NCI-H526 (cell line): ENCODE measurements around the gene GABRB3.

Experiments used
- DNase-seq, 2 experiments: peaks; one replicate each; lab custom pipeline; 2025; lab: John Stamatoyannopoulos, UW

Gene GABRB3

GRCh38 chr15:26630857-26631256 is 142.0 kb downstream of the GABRB3 start:
- peak in 1 of 2 experiments; percentile 16 for DNase-seq

- no peak for DNase-seq
Measured at GRCh38 chr15:26628879-26629529, 143.9 kb downstream of the GABRB3 start.

DNA sequence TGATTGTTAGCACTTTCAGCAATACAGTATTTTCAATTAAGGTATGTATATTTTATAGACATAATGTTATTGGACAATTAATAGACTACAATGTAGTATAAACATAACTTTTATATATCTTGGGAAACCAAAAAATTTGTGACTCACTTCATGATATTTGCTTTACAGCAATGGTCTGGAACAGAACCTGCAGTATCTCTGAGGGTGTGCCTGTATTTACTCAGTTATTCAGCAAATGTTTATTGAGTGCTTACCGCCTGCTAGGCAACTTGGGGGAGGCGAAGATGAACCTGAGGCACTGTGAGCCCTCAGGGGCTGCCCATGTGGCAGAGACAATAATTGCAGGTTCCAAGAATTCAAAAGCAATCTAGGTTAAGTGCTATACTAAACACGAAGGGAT is 144.8 kb downstream of the GABRB3 start:
- no peak for DNase-seq

GRCh38 chr15:26624128-26624527 is 148.7 kb downstream of the GABRB3 start:
- no peak for DNase-seq

DNA sequence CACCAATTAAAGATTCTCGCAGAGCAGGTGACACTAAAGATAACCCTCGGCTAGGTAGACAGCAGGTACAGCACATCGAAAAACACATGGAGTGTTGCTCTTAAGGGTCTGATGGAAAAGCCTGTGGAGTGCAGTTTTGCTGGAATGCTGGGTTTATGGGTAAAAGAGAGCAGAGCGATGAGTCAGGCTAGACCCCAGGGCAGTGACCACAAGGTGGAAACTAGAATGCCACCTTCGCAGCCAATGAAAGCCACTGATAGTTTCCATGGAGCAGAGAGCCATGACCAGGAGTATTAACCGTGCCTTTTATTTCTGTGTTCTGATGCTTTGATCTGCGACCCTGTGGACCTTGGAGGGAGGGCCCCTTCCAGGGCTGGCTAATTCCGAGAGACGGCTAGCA is 149.8 kb downstream of the GABRB3 start:
- no peak for DNase-seq

DNA sequence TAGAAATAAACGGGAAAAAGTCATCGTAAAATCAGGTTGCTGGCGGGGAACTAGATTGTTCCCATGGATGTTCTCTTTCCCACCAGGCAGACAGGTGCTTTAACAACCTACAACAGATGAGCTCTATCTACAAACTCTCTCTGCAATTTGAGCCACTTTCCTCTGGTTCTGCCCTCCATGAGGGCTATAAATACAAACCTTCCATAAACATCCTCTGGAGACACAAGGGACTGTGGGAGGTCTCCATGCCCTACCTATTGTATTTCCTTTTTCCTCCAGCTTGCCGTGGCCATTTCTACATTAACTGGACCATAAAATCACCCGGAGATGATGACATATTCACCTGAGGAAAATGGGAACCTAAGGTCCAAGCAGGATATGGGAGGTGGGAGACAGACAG is 151.1 kb downstream of the GABRB3 start:
- DNase-seq: no peak

DNA sequence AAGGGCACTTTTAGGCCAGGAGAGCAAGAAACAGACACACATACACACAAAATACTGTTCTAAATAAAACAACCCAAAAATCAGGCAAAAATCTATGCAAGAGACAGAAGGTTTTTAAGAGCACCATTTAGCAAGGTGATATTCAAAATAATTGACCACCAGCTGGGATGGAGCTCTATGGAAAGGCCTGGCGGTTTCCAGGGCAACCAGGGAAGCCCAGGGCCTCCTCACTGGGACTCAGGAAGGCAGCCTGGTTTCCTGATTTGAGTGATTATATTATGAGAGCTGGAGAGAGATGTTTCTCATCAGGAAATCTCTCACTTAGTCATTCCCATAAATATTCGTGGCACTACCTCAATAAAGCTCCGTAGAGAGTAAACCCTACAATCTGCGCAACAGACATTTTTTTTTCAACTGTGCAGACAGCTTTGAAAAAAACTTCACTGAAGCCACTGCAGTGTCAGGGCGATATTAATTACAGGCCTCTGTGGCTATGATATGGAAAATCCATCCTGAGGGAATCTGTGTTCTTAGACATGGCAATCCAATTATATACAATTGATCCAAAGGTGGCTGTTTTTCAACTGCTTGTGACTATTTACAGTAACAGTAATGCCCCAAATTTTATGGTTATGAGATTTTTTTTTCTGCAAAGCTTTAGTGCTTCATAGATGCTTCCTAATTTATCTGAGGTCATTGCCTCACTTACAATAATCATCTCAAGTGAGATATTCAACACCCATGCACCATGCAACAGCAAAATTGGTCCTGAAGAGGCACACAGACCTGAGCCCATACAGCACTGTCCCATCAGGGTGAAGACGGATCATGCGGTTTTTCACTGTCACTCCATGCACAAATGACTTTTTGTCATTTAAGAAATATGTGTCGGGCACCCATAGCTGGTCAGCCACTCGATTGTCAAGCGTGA is 152.1 kb downstream of the GABRB3 start:
- DNase-seq: no peak

DNA sequence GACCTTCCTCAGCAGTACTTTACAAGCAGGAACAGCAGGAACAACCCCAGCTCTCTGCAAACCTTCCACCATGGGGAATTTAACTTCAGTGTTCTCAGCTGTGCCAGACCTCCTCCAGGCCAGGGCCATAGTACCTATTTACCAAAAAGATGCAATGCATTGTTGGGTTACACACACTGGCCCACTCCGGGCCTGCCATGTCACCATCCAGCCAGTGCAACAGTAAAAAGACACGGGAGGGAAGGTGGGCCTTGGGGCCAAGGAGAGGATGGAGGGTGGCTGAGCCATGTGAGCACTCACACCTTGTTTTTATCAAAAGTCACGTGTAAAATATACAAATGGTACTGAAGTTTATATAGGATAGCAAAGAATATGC is 157.0 kb downstream of the GABRB3 start:
- DNase-seq: no peak

DNA sequence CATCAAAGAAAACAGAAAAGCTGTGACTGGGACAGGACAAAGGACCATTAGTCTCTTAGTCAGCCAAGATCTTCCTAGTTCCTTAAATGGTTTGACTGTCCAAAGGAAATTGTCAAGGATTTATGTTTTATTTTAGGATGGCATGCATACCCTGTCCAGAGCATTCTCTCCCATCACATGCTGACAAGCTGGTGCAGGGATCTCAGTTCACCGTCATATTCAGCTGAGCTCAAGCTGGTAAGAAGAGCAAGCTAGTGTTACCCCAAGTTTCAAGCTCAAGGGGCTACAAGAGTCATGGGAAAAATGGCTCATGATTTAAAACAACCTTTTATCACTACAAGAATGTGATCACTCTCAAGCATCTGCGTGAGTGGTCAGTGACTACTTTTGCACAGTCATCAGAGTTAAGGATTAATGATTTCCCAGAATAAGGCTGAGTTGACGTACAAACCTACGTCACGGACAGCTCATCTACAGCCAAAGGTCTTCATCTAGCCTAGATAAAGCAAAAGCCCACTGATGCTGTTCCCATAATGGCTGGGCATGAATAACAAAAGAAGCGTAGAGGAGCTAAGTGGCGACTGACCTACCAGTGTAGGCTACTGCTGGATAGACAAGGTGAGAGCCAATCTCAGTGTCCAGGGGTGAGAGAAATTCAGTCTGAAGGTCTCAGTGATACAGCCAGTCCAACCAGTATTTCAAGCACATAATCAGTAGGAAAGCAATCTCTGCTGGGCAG is 157.5 kb downstream of the GABRB3 start:
- DNase-seq: no peak

- no peak for DNase-seq
Measured at GRCh38 chr15:26614734-26615133, 158.1 kb downstream of the GABRB3 start.

DNA sequence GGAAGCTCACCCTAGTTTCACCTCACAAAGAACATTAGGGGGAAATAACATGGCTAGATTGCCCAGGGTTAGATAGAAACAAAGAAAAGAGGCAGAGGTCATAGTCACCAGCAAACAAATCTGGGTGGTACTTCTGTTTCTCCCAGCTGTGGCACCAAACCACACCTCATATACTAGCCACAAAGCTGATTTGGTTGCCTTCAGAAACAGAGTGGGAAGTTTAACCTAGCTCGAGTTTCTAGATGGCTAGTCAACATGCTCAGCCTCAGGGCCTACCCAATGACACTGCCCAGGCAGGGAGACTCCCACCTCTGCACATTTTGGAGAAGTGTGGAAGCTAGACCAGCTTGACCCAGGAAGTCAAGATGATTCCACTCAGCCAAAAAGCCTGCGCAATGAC is 174.2 kb downstream of the GABRB3 start:
- DNase-seq: no peak

DNA sequence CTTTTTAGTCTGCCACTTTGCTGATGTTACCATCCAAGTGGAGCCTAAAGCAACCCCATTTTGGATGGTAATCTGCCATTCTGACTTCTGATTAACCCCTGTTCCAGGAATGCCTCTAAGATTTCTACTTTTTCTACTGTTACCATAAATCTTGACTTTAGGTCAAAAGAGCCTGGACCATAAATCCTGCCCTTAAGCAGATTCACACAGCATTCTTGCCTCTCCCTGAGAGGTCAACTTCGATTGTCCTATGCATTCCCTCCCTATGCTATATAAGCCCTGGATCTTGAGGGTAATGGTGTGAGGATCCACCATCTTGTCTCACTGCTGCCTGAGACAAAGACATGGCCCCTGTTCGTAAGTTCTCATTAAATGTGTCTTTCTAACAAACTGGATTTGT is 177.3 kb downstream of the GABRB3 start:
- DNase-seq: no peak

GRCh38 chr15:26590676-26591075 is 182.2 kb downstream of the GABRB3 start:
- DNase-seq: no peak

- no peak for DNase-seq
Measured at GRCh38 chr15:26582840-26583239, 190.0 kb downstream of the GABRB3 start.

DNA sequence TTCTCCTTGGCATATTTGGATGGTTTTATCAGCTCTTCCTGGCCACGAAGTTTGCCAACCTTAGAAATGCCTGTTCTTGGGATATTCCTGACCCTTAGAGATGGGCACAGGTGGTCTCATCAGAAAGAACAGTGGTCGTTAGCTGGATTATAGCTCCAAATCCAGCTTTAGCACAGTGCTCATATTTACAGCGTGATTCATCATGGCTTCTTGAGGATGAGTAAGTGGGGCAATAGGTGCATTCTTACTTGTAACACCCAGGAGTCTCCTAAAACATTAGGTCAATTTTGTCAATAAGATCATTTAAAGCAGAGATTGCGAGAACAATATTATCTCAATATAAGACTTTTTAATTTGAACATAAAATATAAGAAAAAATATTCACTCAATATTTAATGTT is 191.9 kb downstream of the GABRB3 start:
- no peak for DNase-seq

- no peak for DNase-seq
Measured at GRCh38 chr15:26572602-26573350, 200.1 kb downstream of the GABRB3 start.

GRCh38 chr15:26571346-26571745 is 201.5 kb downstream of the GABRB3 start:
- DNase-seq: no peak

DNA sequence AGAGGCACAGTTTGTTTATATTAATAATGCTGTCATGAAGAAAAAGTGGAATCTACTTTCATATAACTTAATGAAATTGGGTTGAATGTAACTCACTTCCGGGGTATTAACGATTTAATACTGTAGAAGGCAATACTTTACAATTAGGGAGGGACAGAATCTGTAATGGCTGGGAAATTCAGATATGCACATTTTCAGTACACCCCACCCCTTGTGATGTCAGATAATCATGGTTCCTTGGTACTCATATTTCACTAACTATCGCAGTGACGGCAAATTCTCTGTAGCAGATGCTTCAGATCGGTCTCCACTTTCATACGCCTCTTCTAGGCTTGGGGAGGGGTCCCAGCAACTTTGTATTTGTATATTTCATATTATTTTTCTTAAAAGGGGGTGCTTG is 207.3 kb downstream of the GABRB3 start:
- no peak for DNase-seq

- no peak for DNase-seq
Measured at GRCh38 chr15:26564361-26564760, 208.5 kb downstream of the GABRB3 start.

- DNase-seq: no peak
Measured at GRCh38 chr15:26562336-26562735, 210.5 kb downstream of the GABRB3 start.

- no peak for DNase-seq
Measured at GRCh38 chr15:26561896-26562295, 211.0 kb downstream of the GABRB3 start.

DNA sequence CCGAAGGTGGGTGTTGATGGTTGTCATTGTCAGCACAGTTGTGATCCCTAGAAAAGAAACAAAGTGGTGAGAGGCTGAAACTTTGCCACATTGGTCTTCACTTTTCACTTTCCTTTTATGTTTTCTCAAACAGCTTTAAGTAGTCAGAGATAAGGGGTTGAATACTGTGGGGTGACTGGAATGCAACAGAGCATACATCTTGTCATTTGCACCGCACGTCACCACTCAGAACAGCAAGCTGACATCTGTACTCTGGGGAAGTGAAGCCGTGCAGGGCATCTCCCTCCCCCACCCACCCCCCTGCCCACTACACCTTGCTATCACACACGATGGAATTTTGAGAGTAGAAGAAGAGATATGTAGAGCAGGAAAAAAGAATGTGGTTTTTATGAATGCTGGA is 211.7 kb downstream of the GABRB3 start:
- DNase-seq: no peak
